Measurements from ENCODE around the gene STX4. TPM values are rescaled to one million over a fixed set of nuclear protein-coding genes. Genes with fewer than 3 reads are reported as not detected.
A peak's percentile ranks its signal among the peaks of the same experiment; 100 is the strongest.

The STX4 gene
- total and polyA plus RNA-seq, 3 experiments from 2014 or later, result 34.5 to 55.0 (median 53.0) TPM

GRCh38 chr16:31002250-31002700, 31.1 kb upstream of the STX4 start:
- POLR2A ChIA-PET, result interaction anchor here (0.6 kb wide), 1 partner anchor 178 kb away, joined by 12 read pairs; the partner anchor contains the start of gene FUS
- H3K4me3 ChIP-seq (ENCODE audit: low read length), result no peak overlapping the region
- peaks cover 0 to 2% (median 0%) of the 10 kb centered on the region in 5 donors for H3K9me3 Mint-ChIP-seq

DNA sequence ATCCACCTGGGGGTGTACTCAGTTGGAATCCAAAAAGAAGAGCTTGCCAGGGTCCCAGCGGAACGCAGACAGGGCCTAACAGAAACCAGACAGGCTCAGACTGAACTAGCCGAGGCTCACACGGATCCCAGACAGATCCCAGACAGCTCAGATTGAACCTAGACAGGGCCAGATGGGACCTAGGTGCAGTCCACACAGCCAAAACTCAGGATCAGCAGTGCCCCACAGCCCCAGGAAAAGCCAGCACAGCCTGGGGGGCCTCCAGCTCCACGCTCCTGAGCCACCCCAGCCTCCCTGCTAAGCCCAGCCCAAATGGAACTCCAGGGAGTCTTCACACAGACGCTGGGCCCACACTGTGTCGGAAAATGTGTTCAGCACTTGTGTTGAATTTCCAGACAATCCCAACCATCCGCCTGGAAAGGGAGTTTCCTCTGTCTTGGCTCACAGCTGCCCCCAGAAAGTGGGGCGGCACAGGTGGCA, 30.5 kb upstream of the STX4 start:
- Histone ChIP-seq H3K36me3 (ENCODE audit: insufficient read depth, low read length) (no peaks in the 10 kb centered on the region), H3K4me1 (ENCODE audit: insufficient read depth, low read length) (no peaks in the 10 kb centered on the region), H3K9me3 (ENCODE audit: low read length) (no peaks in the 10 kb centered on the region), H3K27me3 (ENCODE audit: insufficient read depth, low read length, poor library complexity, severe bottlenecking) (no peaks in the 10 kb centered on the region), H3K4me3 (ENCODE audit: low read length) (no peak overlapping the region), H3K27ac (ENCODE audit: low read depth, low read length) (no peak overlapping the region)
- CTCF ChIA-PET, result interaction anchor here (1.0 to 3.0 kb wide), 2 partner anchors 17 to 19 kb away, joined by 3 to 10 read pairs; partner anchors contain the start of gene HSD3B7
- Mint-ChIP-seq H3K9me3 (peaks cover 0 to 2% (median 0%) of the 10 kb centered on the region in 5 donors), H3K27ac (no peak overlapping the region), H3K36me3 (no peaks in the 10 kb centered on the region), H3K4me1 (no peaks in the 10 kb centered on the region), H3K4me3 (no peak overlapping the region), H3K27me3 (peaks cover 0 to 3% of the 10 kb centered on the region in 2 donors)
- POLR2A ChIA-PET, result interaction anchor here (0.6 kb wide), 1 partner anchor 177 kb away, joined by 12 read pairs; the partner anchor contains the start of gene FUS
- no peak for DNase-seq

More at GRCh38 chr16:31002250-31002700, 31.1 kb upstream of the STX4 start:
- H3K27ac ChIP-seq (ENCODE audit: low read depth, low read length), result no peak overlapping the region
- Mint-ChIP-seq H3K27ac (peak overlapping the region in 1 of 8 donors; percentile 32), H3K4me3 (no peak overlapping the region), H3K27me3 (peaks cover 0 to 3% of the 10 kb centered on the region in 2 donors), H3K36me3 (no peaks in the 10 kb centered on the region), H3K4me1 (no peaks in the 10 kb centered on the region)
- DNase-seq, result no peak
- no peaks in the 10 kb centered on the region for H3K9me3 ChIP-seq (ENCODE audit: low read length)
- peaks cover 4% of the 10 kb centered on the region for H3K4me1 ChIP-seq (ENCODE audit: insufficient read depth, low read length)
- CTCF ChIA-PET, result interaction anchor here (3.0 kb wide), 1 partner anchor 17 kb away, joined by 10 read pairs; the partner anchor contains the start of gene HSD3B7
- no peaks in the 10 kb centered on the region for H3K36me3 ChIP-seq (ENCODE audit: insufficient read depth, low read length)
- no peaks in the 10 kb centered on the region for H3K27me3 ChIP-seq (ENCODE audit: insufficient read depth, low read length, poor library complexity, severe bottlenecking)

DNA sequence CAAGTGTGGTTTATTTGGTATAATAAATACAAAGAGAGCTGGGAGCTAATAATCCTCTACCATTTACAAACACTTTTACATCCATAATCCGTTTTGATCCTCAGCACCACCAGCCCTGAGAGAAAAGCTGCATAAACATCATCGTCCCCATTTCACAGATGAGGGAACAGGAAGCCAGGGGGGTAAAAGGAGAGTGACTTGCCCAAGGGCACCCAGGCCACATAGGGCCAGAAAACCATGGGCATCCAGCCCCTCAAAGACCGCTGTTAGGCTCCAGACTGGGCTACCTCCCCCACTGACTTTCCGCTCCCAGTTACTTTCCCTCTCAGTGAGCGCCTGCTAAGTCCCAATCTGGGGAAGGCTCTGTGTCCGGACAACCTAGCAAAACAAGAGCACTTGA, 29.6 kb upstream of the STX4 start:
- Histone ChIP-seq H3K27me3 (ENCODE audit: insufficient read depth, low read length, poor library complexity, severe bottlenecking) (no peaks in the 10 kb centered on the region), H3K27ac (ENCODE audit: low read depth, low read length) (no peak overlapping the region), H3K4me3 (ENCODE audit: low read length) (no peak overlapping the region), H3K4me1 (ENCODE audit: insufficient read depth, low read length) (no peaks in the 10 kb centered on the region), H3K9me3 (ENCODE audit: low read length) (no peaks in the 10 kb centered on the region), H3K36me3 (ENCODE audit: insufficient read depth, low read length) (no peaks in the 10 kb centered on the region)
- no peak overlapping the region for H3K27ac Mint-ChIP-seq
- H3K4me1 Mint-ChIP-seq, result no peaks in the 10 kb centered on the region
- H3K27me3 Mint-ChIP-seq, result peaks cover 0 to 6% of the 10 kb centered on the region in 2 donors
- H3K9me3 Mint-ChIP-seq, result peaks cover 0 to 2% (median 0%) of the 10 kb centered on the region in 5 donors
- ChIA-PET POLR2A (interaction anchor here (0.6 kb wide), 1 partner anchor 237 kb away, joined by 5 read pairs; no protein-coding TSS in a partner anchor), CTCF (interaction anchor here (1.0 to 3.0 kb wide), 2 partner anchors 18 to 19 kb away, joined by 3 to 10 read pairs; partner anchors contain the start of gene HSD3B7)
- H3K4me3 Mint-ChIP-seq, result no peak overlapping the region
- DNase-seq, result no peak
- H3K36me3 Mint-ChIP-seq, result no peaks in the 10 kb centered on the region

GRCh38 chr16:31004658-31005057, 28.7 kb upstream of the STX4 start:
- DNase-seq, result no peak
- POLR2A ChIA-PET, result no interaction called here
- H3K4me3 ChIP-seq (ENCODE audit: low read length), result no peak overlapping the region
- no peaks in the 10 kb centered on the region for H3K27me3 ChIP-seq (ENCODE audit: insufficient read depth, low read length, poor library complexity, severe bottlenecking)
- H3K27ac Mint-ChIP-seq, result no peak overlapping the region
- H3K27me3 Mint-ChIP-seq, result peaks cover under 1 to 6% of the 10 kb centered on the region in 2 donors
- no peaks in the 10 kb centered on the region for H3K36me3 ChIP-seq (ENCODE audit: insufficient read depth, low read length)
- no peak overlapping the region for H3K27ac ChIP-seq (ENCODE audit: low read depth, low read length)
- no peak overlapping the region for H3K4me3 Mint-ChIP-seq
- CTCF ChIA-PET, result interaction anchor here (3.0 kb wide), 1 partner anchor 19 kb away, joined by 10 read pairs; the partner anchor contains the start of gene HSD3B7
- peaks cover 0 to under 1% (median 0%) of the 10 kb centered on the region in 3 donors for H3K4me1 Mint-ChIP-seq
- no peaks in the 10 kb centered on the region for H3K4me1 ChIP-seq (ENCODE audit: insufficient read depth, low read length)
- H3K36me3 Mint-ChIP-seq, result no peaks in the 10 kb centered on the region
- peaks cover 0 to 2% (median 0%) of the 10 kb centered on the region in 5 donors for H3K9me3 Mint-ChIP-seq
- no peaks in the 10 kb centered on the region for H3K9me3 ChIP-seq (ENCODE audit: low read length)

DNA sequence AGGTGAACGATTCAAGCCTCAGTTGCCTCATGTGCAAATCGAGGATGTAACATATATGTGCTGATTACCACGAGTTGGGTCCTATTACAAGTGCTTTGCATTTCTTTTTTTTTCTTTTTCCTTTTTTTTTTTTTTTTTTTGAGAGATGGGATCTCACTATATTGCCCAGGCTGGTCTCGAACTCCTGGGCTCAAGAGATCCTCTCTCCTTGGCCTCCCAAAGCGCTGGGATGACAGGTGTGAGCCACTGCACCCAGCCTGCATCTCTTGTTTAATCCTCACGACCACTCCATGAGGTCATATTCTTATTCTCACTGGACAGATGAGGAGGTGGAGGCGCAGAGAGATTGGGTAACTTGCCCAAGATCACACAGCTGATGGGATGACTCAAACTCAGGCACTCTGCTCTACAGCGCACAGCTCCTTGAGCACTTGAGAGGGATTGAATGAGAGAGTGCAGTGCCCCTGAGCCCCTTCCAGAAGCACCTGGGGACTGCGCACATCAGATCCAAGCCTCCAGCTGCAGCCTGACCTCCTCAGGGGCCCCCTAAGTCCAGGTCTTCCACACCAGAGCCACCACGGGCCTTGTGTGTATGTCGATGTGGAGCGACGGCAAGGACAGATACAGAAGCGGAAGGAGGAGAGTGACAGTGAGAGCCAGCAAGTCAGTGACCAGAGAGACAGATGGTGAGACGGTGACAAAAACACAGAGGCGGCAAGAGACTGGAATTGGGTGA, 27.8 kb upstream of the STX4 start:
- H3K27me3 Mint-ChIP-seq, result peaks cover 5 to 7% of the 10 kb centered on the region in 2 donors
- peaks cover 4 to 5% (median 5%) of the 10 kb centered on the region in 3 donors for H3K4me1 Mint-ChIP-seq
- CTCF ChIA-PET, result no interaction called here

DNA sequence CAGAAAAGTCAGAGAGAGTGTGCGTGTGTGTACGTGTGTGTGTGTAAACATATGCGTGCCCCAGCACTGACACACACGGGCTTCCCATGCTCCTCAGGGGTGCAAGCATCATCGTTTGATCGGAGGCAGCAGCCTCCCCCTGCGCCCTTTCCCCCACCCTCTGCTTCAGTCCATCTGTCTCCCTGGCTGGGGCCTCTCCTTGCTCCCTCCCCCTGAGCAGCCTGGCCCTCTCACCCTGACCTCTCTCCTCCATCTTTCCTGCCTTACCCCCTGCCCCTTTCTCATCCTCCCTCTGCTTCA, 27.3 kb upstream of the STX4 start:
- H3K27ac Mint-ChIP-seq, result no peak overlapping the region
- H3K36me3 ChIP-seq (ENCODE audit: insufficient read depth, low read length), result no peaks in the 10 kb centered on the region
- H3K9me3 Mint-ChIP-seq, result peaks cover 0 to 2% (median 0%) of the 10 kb centered on the region in 5 donors
- peaks cover 4% of the 10 kb centered on the region for H3K4me1 ChIP-seq (ENCODE audit: insufficient read depth, low read length)
- H3K27me3 ChIP-seq (ENCODE audit: insufficient read depth, low read length, poor library complexity, severe bottlenecking), result peaks cover 3% of the 10 kb centered on the region
- peaks cover 9 to 10% of the 10 kb centered on the region in 2 donors for H3K27me3 Mint-ChIP-seq
- CTCF ChIA-PET, result no interaction called here
- POLR2A ChIA-PET, result no interaction called here
- no peak overlapping the region for H3K4me3 ChIP-seq (ENCODE audit: low read length)
- H3K36me3 Mint-ChIP-seq, result no peaks in the 10 kb centered on the region
- no peak overlapping the region for H3K4me3 Mint-ChIP-seq
- peaks cover 4 to 9% (median 8%) of the 10 kb centered on the region in 3 donors for H3K4me1 Mint-ChIP-seq
- H3K27ac ChIP-seq (ENCODE audit: low read depth, low read length), result no peak overlapping the region
- no peaks in the 10 kb centered on the region for H3K9me3 ChIP-seq (ENCODE audit: low read length)
- DNase-seq, result no peak

More for the DNA sequence above, 27.8 kb upstream of the STX4 start:
- no peak overlapping the region for H3K4me3 Mint-ChIP-seq
- DNase-seq, result no peak
- Histone ChIP-seq H3K27ac (ENCODE audit: low read depth, low read length) (no peak overlapping the region), H3K4me3 (ENCODE audit: low read length) (no peak overlapping the region), H3K36me3 (ENCODE audit: insufficient read depth, low read length) (no peaks in the 10 kb centered on the region), H3K9me3 (ENCODE audit: low read length) (no peaks in the 10 kb centered on the region), H3K27me3 (ENCODE audit: insufficient read depth, low read length, poor library complexity, severe bottlenecking) (no peaks in the 10 kb centered on the region), H3K4me1 (ENCODE audit: insufficient read depth, low read length) (no peaks in the 10 kb centered on the region)
- peaks cover 0 to 2% (median 0%) of the 10 kb centered on the region in 5 donors for H3K9me3 Mint-ChIP-seq
- POLR2A ChIA-PET, result no interaction called here
- H3K27ac Mint-ChIP-seq, result peak overlapping the region in 2 of 8 donors; percentile 6 to 66
- H3K36me3 Mint-ChIP-seq, result no peaks in the 10 kb centered on the region

GRCh38 chr16:31006589-31006988, 26.8 kb upstream of the STX4 start:
- Mint-ChIP-seq H3K9me3 (peaks cover 0 to 2% (median 0%) of the 10 kb centered on the region in 5 donors), H3K27ac (peak overlapping the region in 1 of 8 donors; percentile 54), H3K36me3 (no peaks in the 10 kb centered on the region), H3K4me3 (no peak overlapping the region), H3K27me3 (peaks cover 14 to 15% of the 10 kb centered on the region in 2 donors), H3K4me1 (peaks cover 7 to 14% (median 14%) of the 10 kb centered on the region in 3 donors)
- POLR2A ChIA-PET, result no interaction called here
- Histone ChIP-seq H3K27me3 (ENCODE audit: insufficient read depth, low read length, poor library complexity, severe bottlenecking) (peaks cover 8% of the 10 kb centered on the region), H3K36me3 (ENCODE audit: insufficient read depth, low read length) (no peaks in the 10 kb centered on the region), H3K4me1 (ENCODE audit: insufficient read depth, low read length) (peaks cover 6% of the 10 kb centered on the region), H3K4me3 (ENCODE audit: low read length) (no peak overlapping the region), H3K27ac (ENCODE audit: low read depth, low read length) (no peak overlapping the region), H3K9me3 (ENCODE audit: low read length) (no peaks in the 10 kb centered on the region)
- no peak for DNase-seq
- CTCF ChIA-PET, result no interaction called here

DNA sequence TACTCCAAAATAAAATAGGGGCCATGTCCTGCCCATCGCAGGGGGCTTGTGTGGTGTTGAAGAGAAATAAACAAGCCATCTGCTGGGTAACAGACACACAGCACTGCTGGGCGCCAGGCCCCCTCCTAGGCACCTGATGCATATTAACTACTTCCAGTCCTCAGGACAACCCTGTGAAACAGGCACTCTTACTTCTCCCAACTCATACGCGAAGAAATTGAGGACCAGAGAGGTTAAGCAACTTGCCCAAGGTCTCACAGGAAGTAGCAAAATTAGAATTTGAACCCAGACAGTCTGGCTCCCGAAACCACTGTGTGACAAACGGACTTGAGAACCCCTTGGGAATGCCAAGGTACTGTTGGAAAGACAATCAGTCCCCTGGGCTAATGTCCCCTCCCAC, 25.7 kb upstream of the STX4 start:
- no peak for DNase-seq
- ChIA-PET CTCF (no interaction called here), POLR2A (no interaction called here)
- H3K4me3 ChIP-seq (ENCODE audit: low read length), result no peak overlapping the region
- Mint-ChIP-seq H3K27ac (peak overlapping the region in 1 of 8 donors; percentile 17), H3K4me3 (no peak overlapping the region), H3K9me3 (no peaks in the 10 kb centered on the region), H3K36me3 (no peaks in the 10 kb centered on the region), H3K4me1 (peaks cover 10 to 20% (median 14%) of the 10 kb centered on the region in 3 donors), H3K27me3 (peaks cover 23% of the 10 kb centered on the region in 2 donors)
- peaks cover 6% of the 10 kb centered on the region for H3K4me1 ChIP-seq (ENCODE audit: insufficient read depth, low read length)
- H3K27me3 ChIP-seq (ENCODE audit: insufficient read depth, low read length, poor library complexity, severe bottlenecking), result peaks cover 9% of the 10 kb centered on the region
- H3K27ac ChIP-seq (ENCODE audit: low read depth, low read length), result no peak overlapping the region
- H3K9me3 ChIP-seq (ENCODE audit: low read length), result no peaks in the 10 kb centered on the region
- H3K36me3 ChIP-seq (ENCODE audit: insufficient read depth, low read length), result no peaks in the 10 kb centered on the region

Data from CD8-positive, alpha-beta memory T cell (primary cell).